Spleen (tissue), 11 donors: ENCODE data around the gene PUM2. TPM values are rescaled to one million over a fixed set of nuclear protein-coding genes. Genes with fewer than 3 reads are reported as not detected.

Source experiments
- DNase-seq: peaks from one replicate; pipeline ENCODE4 v3.0.0-alpha.2; 2020
- H3K27ac ChIP-seq, 8 donors: fragments of 200-600 bp; sonication (generic) in 7 of 8; 1 replicate in 4 of 8; 2 replicates in 4 of 8; pipeline versions ENCODE4 v1.5.0 to v1.8.0; 2016 to 2021; ENCODE audit warnings: inconsistent platforms in 4 of 8, mild to moderate bottlenecking in 4 of 8, moderate library complexity in 1 of 8
- H3K27me3 ChIP-seq, 7 donors: fragments of 200-600 bp; sonication (generic) in 6 of 7; replicated peaks in 1 of 7; 1 replicate in 4 of 7; 2 replicates in 3 of 7; pipeline versions ENCODE4 v1.5.0 to v1.8.0; 2016 to 2021; ENCODE audit warnings: inconsistent platforms in 3 of 7, mild to moderate bottlenecking in 1 of 7
- H3K36me3 ChIP-seq, 6 donors: fragments of 200-600 bp; sonication (generic) in 5 of 6; 1 replicate in 4 of 6; 2 replicates in 2 of 6; pipeline versions ENCODE4 v1.5.0 to v1.8.0; 2016 to 2021; ENCODE audit warnings: inconsistent platforms in 2 of 6
- H3K4me1 ChIP-seq, 6 donors: fragments of 200-600 bp; sonication (generic) in 5 of 6; 1 replicate in 3 of 6; 2 replicates in 3 of 6; pipeline versions ENCODE4 v1.5.0 to v1.8.0; 2016 to 2021; ENCODE audit warnings: inconsistent platforms in 3 of 6
- H3K4me3 ChIP-seq, 8 donors: fragments of 200-600 bp; sonication (generic) in 7 of 8; 1 replicate in 4 of 8; 2 replicates in 4 of 8; pipeline versions ENCODE4 v1.5.0 to v1.8.0; 2016 to 2021; ENCODE audit warnings: inconsistent platforms in 4 of 8, mild to moderate bottlenecking in 4 of 8, moderate library complexity in 2 of 8
- H3K9me3 ChIP-seq, 8 donors: fragments of 200-600 bp; sonication (generic) in 7 of 8; 1 replicate in 4 of 8; 2 replicates in 4 of 8; pipeline versions ENCODE4 v1.5.0 to v1.8.0; 2016 to 2021; ENCODE audit warnings: inconsistent platforms in 4 of 8
- CTCF ChIP-seq, 11 experiments: fragments of 200-600 bp in 7 of 11; fragments of 450-650 bp in 4 of 11; sonication (generic) in 4 of 11; IDR thresholded peaks in 8 of 11; conservative IDR thresholded peaks in 3 of 11; 1 replicate in 7 of 11; 2 replicates in 4 of 11; pipeline versions ENCODE4 v1.4.0 to v1.8.0; 2016 to 2021; ENCODE audit warnings: antibody characterized with exemption in 11 of 11, inconsistent platforms in 4 of 11, mild to moderate bottlenecking in 1 of 11
- POLR2A ChIP-seq, 3 donors: fragments of 450-650 bp; IDR thresholded peaks; one replicate each; pipeline ENCODE4 v1.5.1; 2017; ENCODE audit warnings: antibody characterized with exemption in 3 of 3, mild to moderate bottlenecking in 1 of 3
- POLR2AphosphoS5 ChIP-seq, 3 donors: sonication (generic); formaldehyde crosslinking; IDR thresholded peaks; one replicate each; pipeline ENCODE4 v1.5.1; 2017; ENCODE audit warnings: antibody characterized with exemption in 3 of 3
- WGBS, 5 donors: extraction: QIAGEN DNeasy Blood & Tissue Kit in 3 of 5; methylation state at CpG; one replicate each; pipeline versions ENCODE4 v1.1.5 to v1.1.7; 2013 to 2018; 5-methylcytosine and 5-hydroxymethylcytosine counted together
- intact Hi-C: fragments of 100-400 bp; cut with DNase I; formaldehyde crosslinking; loops from one replicate; pipeline ENCODE4 v1.15.0; 2023; ENCODE audit warnings: low total_unique reads
- polyA plus RNA-seq, 3 donors: library from polyadenylated mRNA; stranded (reverse); fragments of 200-250 nt; gene quantifications; one replicate each; pipeline ENCODE4 v1.2.1, GENCODE V29; 2013
- total RNA-seq, 7 donors: library from RNA; depleted of rRNA in 3 of 7; stranded (reverse); fragments of >200 nt in 3 of 7; fragmentation: NEBNext Ultra II Directional in 4 of 7; extraction: Animal tissue kit (Norgen Biotek cat#: 25700) in 4 of 7; gene quantifications; one replicate each; pipeline versions ENCODE4 v1.1.0 to v1.2.1, GENCODE V29; 2016 to 2021
- donor health status: healthy with polysubstance abuse.
- donor health status: DM: no; HTN: no; CAD: no; lungs with moderate emphysema.
- donor health status: DM: no; HTN: no; CAD: no.
- donor health status: Bipolar disorder and iron deficiency.
- donor health status: healthy.
- donor health status: DM: no; HTN: no; CAD: no.
- donor health status: DM: yes; HTN: yes; CAD: no.

Gene PUM2
- total and polyA plus RNA-seq, 10 donors, result 29.2 to 137 (median 91.0) TPM

DNA sequence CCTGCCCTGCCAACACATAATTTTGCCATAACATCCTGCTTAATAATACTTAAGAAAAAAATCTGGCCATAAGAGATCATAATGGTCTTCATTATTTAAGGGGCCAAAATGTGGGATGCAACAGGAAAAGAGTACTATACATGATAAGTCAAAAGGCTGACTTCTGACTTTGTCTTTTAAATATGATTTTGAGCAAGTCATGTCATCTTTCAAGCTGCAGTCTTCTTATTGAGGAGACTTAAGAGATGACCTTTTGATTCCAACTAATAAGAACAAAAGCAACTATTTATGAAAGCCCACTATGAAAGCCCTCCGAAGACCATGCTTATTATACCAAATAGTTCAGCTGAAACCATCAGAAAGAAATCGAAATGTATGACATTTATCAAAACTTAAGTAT is 41.6 kb downstream of the PUM2 start:
- H3K4me1 ChIP-seq, result peaks cover 0 to 11% (median 0%) of the 10 kb centered on the region in 6 donors
- TF ChIP-seq POLR2A (IDR thresholded peaks at IDR 0.05), result no peak
- TF ChIP-seq CTCF (IDR thresholded peaks at IDR 0.05 in 8 of 11, conservative IDR thresholded peaks at IDR 0.05 in 3 of 11), result no peak
- no peak for TF ChIP-seq POLR2AphosphoS5 (IDR thresholded peaks at IDR 0.05)
- whole genome bisulfite sequencing, 5 donors, result 79 to 86% (median 82%) methylated on average over 2 of the region's 2 CpGs
- no peak overlapping the region for H3K27ac ChIP-seq
- H3K36me3 ChIP-seq, result peaks cover 0 to 100% (median 70%) of the 10 kb centered on the region in 6 donors
- no peaks in the 10 kb centered on the region for H3K9me3 ChIP-seq
- H3K27me3 ChIP-seq, result no peaks in the 10 kb centered on the region
- intact Hi-C loops, result no loop called here
- H3K4me3 ChIP-seq, result no peak overlapping the region
- DNase-seq, result no peak

DNA sequence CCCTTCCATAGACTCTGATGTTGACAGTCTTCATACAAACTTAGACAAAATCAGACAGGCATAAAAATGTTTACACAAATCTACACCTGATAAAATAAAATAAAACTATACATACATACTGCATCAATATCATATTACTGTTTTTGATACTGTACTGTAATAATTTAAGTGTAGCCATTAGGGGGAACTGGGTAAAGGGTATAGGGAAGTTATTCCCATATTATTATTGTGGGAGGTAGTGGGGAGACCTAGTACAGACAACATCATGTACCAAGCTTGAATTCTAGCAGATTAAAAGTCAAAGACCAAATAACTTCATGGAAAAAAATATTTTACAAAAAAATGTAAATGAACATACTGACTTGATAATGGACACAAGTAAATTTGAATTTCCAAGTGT is 43.3 kb downstream of the PUM2 start:
- TF ChIP-seq POLR2AphosphoS5 (IDR thresholded peaks at IDR 0.05) (no peak), CTCF (IDR thresholded peaks at IDR 0.05 in 8 of 11, conservative IDR thresholded peaks at IDR 0.05 in 3 of 11) (no peak), POLR2A (IDR thresholded peaks at IDR 0.05) (no peak)

GRCh38 chr2:20304411-20304810 is 46.2 kb downstream of the PUM2 start:
- no peaks in the 10 kb centered on the region for H3K27me3 ChIP-seq
- H3K9me3 ChIP-seq, result no peaks in the 10 kb centered on the region
- peaks cover 0 to 8% (median 0%) of the 10 kb centered on the region in 6 donors for H3K4me1 ChIP-seq
- no peak overlapping the region for H3K4me3 ChIP-seq
- no peak overlapping the region for H3K27ac ChIP-seq
- WGBS, 5 donors, result 89 to 96% (median 94%) methylated on average over 1 of the region's 1 CpG
- H3K36me3 ChIP-seq, result peaks cover 0 to 100% (median 64%) of the 10 kb centered on the region in 6 donors
- intact Hi-C loops, result no loop called here
- no peak for TF ChIP-seq POLR2AphosphoS5 (IDR thresholded peaks at IDR 0.05)
- no peak for TF ChIP-seq CTCF (IDR thresholded peaks at IDR 0.05 in 8 of 11, conservative IDR thresholded peaks at IDR 0.05 in 3 of 11)
- no peak for TF ChIP-seq POLR2A (IDR thresholded peaks at IDR 0.05)
- no peak for DNase-seq

More for the DNA sequence above, 43.3 kb downstream of the PUM2 start:
- DNase-seq, result no peak
- Histone ChIP-seq H3K27ac (no peak overlapping the region), H3K36me3 (peaks cover 0 to 100% (median 72%) of the 10 kb centered on the region in 6 donors), H3K4me1 (peaks cover 0 to 11% (median 0%) of the 10 kb centered on the region in 6 donors), H3K27me3 (no peaks in the 10 kb centered on the region), H3K4me3 (no peak overlapping the region), H3K9me3 (no peaks in the 10 kb centered on the region)
- intact Hi-C loops, result no loop called here

- peaks cover 0 to 4% (median 0%) of the 10 kb centered on the region in 6 donors for H3K4me1 ChIP-seq
- H3K27me3 ChIP-seq, result no peaks in the 10 kb centered on the region
- H3K36me3 ChIP-seq, result peaks cover 0 to 100% (median 64%) of the 10 kb centered on the region in 6 donors
- no peak overlapping the region for H3K27ac ChIP-seq
- intact Hi-C loops, result no loop called here
- 95 to 100% (median 98%) methylated on average over 1 of the region's 1 CpG for whole genome bisulfite sequencing, 5 donors
- TF ChIP-seq POLR2A (IDR thresholded peaks at IDR 0.05) (no peak), POLR2AphosphoS5 (IDR thresholded peaks at IDR 0.05) (no peak), CTCF (IDR thresholded peaks at IDR 0.05 in 8 of 11, conservative IDR thresholded peaks at IDR 0.05 in 3 of 11) (no peak)
- H3K4me3 ChIP-seq, result no peak overlapping the region
- no peaks in the 10 kb centered on the region for H3K9me3 ChIP-seq
- no peak for DNase-seq
Observed at GRCh38 chr2:20303966-20304365, 46.7 kb downstream of the PUM2 start.
